Umbilical cord (tissue), 2 donors: Measurements from ENCODE around the gene SAMD13. TPM values are rescaled to one million over a fixed set of nuclear protein-coding genes. Genes with fewer than 3 reads are reported as not detected.

ENCODE experiments used
- DNase-seq: peaks from one replicate; pipeline ENCODE4 v3.0.0-alpha.2; 2015; ENCODE audit warnings: low spot score
- total RNA-seq: library from RNA; depleted of rRNA; stranded (reverse); fragments of >200 nt; gene quantifications from one replicate; pipeline ENCODE4 v1.2.3, GENCODE V29; 2014; ENCODE audit warnings: low replicate concordance; ENCODE audit not compliant: insufficient read depth

Gene SAMD13, protein sequence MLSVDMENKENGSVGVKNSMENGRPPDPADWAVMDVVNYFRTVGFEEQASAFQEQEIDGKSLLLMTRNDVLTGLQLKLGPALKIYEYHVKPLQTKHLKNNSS
- total RNA-seq = 12.8 TPM

DNA sequence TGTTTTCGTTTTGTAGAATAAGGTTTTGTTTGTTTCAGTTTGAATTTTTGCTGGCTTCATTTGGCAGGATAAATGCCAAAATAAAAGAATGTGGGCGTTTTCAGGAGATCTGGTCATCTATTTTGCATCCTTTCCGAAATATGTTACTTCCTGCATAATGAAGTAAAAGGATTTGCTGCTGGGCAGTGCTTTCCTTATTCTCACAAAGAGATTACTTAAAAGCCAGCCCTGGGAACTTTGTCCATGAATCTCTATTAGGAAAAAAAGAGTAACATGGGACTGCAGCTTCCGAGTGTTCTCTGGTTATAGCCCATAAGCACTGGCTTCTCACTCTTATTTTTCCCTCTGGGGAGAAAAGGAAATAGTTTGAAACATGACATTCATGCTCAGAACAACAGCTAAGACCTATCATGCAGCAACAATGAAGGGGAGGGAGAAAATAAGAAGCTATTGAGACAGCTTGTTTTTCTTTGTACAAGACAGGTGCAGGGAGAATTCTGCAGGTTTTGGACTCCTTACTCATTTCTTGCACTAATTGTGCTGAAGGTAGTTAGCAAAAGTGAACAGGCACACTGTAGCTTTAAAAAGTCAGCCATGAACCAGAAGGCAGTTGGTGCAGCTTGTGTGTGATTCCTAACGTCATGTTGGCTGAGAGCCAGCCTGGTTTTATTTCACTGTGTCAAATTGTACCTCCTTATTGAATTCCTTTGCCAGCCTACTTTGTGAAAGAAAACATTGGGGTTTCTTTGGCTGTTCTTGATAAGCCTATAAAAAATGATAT is at the start of gene SAMD13:
TSS of gene SAMD13 (plus strand) at position 705 of the 781 bp plus-strand sequence. CDS start 1,527 bp downstream, outside the sequence.
- DNase-seq = peak; percentile 81

GRCh38 chr1:84253036-84253435 is 48.5 kb upstream of the SAMD13 start:
- no peak for DNase-seq

- DNase-seq = peak; percentile 5
Observed at GRCh38 chr1:84253891-84254290, 47.6 kb upstream of the SAMD13 start.

DNA sequence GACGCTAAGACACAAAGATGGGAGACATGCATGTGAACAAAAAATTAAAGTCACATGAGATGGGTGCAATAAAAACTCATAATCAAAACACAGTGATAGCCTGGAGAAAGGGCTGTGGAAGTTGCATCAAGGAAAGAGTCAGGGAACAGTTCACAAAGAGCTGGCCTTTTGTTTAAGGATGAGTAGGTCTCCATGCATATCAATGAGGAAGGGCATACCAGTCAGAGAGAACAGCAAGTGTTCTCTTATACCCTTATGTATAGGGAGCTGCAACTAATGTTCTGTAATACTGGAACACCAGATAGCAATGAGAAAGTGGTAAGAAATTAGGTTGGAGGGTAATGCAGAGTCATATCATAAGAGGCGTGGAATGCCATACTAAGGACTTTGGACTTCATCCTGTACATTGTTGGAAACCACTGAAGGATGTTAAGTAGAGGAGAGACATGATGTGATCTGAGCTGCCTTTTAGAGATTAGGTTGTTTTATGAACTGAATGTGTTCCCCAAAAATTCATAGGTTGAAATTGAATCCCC is 46.7 kb upstream of the SAMD13 start:
- DNase-seq = no peak

DNA sequence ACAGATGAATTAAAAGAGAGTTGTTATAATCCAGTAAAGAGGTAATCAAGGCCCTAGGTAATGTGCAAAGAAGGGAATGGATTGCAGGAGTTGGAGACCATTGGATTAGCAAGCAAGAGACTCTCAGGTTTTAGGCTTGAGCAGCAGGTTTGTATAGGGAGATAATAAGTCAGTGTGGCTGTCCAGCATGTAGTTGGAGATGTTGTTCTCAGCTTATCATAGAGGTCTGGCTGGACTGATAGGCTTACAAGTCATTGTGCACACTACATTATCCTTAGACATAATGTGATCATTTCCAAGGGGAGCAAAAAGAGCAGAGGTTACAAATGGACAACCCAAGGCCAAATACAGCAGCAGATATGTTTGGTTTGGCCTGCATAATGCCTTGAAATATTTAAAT is 45.9 kb upstream of the SAMD13 start:
- no peak for DNase-seq

DNA sequence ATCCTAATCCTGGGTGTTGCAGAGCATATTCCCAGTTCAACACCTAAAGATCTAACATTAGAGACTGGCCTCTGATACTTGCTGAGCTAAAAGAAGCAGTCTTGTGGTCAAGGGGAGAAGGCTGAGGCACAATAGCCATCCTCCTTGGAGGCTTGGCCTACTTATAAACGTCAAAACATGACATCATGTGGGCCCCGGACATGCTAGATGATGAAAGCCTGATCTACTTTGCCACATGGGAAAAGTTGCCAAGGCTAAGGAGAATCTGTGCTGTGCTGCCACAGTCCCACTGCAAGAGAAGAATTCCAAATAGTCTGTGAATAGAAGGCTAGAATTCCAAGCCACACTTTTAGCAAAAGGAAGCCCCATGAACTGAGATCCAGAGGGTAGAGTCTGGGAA is 43.9 kb upstream of the SAMD13 start:
- no peak for DNase-seq

DNA sequence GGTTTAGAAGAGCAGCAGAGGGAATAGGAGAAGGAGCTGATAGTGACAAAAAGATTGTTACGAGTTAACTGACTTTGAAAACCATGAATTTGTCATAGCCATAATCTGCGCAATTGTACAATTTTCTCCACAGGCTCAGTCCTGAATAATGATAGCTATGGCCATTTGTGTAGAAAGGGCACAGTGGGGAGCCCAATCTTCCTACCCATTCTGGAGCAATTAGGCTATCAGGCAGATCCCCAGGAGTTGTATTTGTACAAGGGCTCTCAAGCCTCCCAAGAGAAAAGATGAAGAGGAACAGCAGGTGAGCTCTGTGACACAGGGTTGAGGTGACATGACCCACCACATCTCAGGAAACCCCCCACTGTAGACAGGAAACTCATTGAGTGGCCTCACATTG is 42.1 kb upstream of the SAMD13 start:
- no peak for DNase-seq

- DNase-seq = no peak
Observed at GRCh38 chr1:84259989-84260388, 41.5 kb upstream of the SAMD13 start.

GRCh38 chr1:84260852-84261518 is 40.5 kb upstream of the SAMD13 start:
- DNase-seq = no peak

DNA sequence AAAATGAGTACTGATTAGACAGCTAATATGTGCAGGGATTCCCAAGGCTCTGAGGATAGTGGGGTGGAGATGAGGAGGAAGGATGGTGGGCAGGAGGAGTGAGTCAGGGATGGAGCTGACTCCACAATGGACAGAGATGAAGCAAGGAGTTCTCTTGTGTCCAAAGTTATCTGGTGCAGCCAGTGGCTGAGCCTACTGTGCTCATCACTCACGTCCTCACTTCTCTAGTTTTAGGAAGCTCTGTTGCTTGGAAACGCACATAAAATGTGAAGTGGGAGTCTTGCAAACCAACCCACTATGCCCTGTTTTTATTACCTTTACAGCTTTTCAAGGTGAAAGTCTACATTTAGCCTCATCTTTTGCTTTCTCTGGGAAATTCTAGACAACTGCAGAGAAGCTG is 36.5 kb upstream of the SAMD13 start:
- DNase-seq = no peak

DNA sequence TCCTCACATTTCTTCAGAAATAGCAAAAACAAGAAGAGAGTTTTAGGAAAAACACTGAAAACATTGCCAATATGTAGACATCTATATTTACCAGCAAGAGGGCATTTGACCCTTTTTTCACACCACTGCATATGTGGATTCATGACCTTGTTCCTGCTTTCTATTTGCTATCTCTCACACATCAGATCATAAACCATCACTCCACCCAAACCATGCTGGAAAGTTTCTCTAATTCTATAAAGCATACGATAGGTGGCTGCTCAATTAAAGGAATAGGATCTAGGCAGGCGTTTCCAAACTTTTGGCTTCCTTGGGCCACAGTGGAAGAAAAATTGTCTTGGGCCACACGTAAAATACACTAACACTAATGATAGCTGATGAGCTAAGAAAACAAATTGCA is 35.6 kb upstream of the SAMD13 start:
- DNase-seq = no peak

DNA sequence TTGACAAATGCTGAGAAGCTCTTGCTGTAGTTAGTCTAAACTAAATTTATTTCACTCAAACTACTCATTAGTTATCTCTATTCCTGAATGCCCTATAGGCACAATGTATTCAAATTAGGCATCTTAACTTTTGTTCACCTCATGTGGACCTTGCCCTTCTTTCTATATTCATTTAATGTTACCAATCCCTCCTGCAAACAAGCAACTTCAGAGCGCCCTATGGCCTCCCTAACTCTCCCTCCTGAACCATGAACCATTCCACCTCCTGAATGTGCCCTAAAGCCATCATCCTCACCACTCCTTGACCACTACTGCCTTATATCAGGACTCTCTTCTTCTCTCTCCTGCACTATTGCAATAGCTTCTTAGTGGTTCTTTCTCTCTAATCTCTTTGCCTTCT is 34.8 kb upstream of the SAMD13 start:
- no peak for DNase-seq

DNA sequence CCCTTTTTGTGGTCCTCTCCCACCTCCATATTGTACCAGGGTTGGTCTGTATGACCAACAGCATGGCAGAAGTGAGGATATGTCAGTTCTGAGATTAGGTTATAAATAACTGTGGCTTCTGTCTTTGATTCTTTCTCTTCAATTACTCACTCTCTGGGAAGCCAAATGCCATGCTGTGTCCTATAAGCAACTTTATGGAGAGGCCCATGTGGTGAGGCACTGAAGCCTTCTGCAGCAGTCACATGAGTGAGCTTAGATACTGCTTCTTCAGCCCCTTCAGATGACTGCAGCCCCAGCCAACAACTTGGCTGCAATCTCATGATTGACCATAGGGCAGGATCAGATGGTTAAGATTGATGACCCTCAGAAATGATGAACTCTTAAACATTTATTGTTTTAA is 34.0 kb upstream of the SAMD13 start:
- no peak for DNase-seq

DNA sequence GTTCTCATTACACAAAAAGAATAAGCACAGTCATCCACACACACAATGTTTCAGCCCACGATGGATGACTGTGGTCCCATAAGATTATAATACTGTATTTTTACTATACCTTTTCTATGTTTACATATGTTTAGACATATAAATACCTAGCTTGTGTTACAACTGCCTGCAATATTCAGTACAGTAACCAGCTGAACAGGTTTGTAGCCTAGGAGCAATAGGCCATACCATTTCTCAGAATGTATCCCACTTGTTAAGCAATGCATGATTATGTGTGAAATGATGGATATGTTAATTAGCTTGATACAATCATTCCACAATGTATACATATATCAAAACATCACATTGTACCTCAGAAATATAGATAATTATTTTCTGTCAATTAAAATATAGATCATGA is 33.2 kb upstream of the SAMD13 start:
- no peak for DNase-seq

DNA sequence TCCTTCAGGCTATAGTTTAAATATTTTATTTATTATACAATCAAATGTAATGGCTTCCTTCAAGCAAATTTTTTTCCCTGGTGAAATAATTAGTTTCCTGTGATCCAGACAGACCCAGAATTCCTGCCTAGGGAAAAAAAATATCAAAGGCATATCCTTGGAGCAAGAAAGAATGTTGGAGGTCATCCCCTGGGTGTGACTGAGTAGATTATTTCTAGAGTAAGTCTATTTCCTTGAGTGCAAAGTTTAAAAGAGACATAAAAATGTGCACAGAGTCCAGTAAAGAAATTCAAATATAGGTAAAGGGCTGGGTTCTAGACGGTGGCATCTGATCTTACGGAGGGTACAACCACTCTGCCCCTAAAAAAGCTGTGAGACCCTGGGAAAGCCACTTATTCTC is 32.2 kb upstream of the SAMD13 start:
- DNase-seq = no peak

- peak; percentile 63 for DNase-seq
Observed at GRCh38 chr1:84271441-84272151, 29.9 kb upstream of the SAMD13 start.

- peak; percentile 10 for DNase-seq
Observed at GRCh38 chr1:84272401-84272800, 29.1 kb upstream of the SAMD13 start.

GRCh38 chr1:84277343-84278059 is 24.0 kb upstream of the SAMD13 start:
- no peak for DNase-seq

DNA sequence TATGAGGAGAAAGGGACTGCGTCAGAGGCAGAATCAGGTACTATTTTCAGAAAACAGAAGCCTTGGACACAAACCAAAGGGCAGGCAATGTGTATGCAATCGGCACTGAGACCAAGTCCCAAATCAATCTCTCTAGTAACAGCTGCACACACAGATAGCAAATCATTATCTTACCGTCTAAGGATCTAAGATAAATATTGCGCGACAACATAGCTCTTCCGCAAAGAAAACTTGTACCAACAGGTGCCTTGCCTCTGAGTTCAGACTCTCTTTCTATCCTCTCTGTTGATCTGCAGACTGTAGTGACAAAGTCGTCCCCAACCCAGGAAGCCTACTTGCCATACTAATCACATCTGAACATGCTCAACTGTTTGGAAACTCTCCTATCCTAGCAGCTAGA is 22.6 kb upstream of the SAMD13 start:
- no peak for DNase-seq

DNA sequence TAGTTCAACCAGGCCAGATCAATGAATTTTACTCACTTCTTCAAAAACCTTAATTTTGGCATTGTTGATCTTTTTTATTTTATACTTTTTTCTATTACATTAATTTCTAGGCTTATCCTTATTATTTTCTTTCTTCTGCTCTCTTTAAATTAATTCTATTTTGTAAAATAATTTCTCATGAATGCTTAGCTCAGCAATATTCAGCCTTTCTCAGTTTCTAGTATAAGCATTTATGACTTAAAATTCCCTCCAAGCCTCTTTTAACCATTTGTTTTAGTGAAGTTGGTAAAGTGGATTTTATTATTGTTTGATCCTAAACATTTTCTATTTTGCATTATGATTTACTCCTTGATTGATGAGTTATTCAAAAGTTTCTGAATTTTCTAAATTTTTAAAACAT is 20.6 kb upstream of the SAMD13 start:
- no peak for DNase-seq

DNA sequence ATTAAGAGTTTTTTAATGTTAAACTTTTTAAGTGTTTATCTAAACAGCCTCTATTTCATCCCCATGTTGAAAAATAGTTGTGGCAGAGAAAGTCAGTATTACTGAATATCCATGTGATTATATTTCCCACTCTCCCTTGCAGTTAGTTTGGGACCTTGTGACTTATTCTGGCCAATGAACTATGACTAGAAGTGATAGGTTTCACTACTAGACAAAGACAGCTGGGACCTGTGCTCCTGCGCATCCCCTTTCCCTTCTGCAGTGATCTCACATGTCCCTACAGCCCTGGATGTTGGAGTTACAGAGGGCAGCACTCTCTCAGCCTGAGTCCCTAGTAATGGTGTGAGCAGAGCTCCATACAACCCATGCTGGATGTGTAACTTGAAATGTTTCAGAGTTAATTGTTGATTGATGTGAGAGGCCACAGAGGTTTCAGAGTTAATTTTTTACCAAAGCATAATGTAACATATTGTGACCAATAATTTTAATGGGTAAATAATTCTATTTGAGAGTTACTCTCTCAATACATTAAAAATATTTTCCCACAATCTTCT is 18.7 kb upstream of the SAMD13 start:
- DNase-seq = no peak
